HG02885 (cell line): ENCODE data around the gene RTN4RL1.
A peak's percentile ranks its signal among the peaks of the same experiment; 100 is the strongest.

Experiments used
- ATAC-seq: cut with Tn5 transposase; IDR thresholded peaks from one replicate; pipeline ENCODE4 v1.9.1; 2021; ENCODE audit warnings: mild to moderate bottlenecking; ENCODE audit not compliant: unreplicated experiment, poor library complexity

RTN4RL1 gene

GRCh38 chr17:2025220-2025621 lies at the start of gene RTN4RL1:
RTN4RL1 (minus strand) TSS chr17:2025334; CDS start chr17:2024865, 469 bp downstream.
- no peak for ATAC-seq

- no peak for ATAC-seq
Observed at GRCh38 chr17:2074919-2075318, 49.8 kb upstream of the RTN4RL1 start.

- no peak for ATAC-seq
Observed at GRCh38 chr17:2071455-2072281, 46.5 kb upstream of the RTN4RL1 start.

GRCh38 chr17:2071024-2071385 lies 45.9 kb upstream of the RTN4RL1 start:
- no peak for ATAC-seq

- peak; percentile 61 for ATAC-seq
Observed at GRCh38 chr17:2070241-2071023, 45.3 kb upstream of the RTN4RL1 start.

- ATAC-seq: no peak
Observed at GRCh38 chr17:2068519-2069051, 43.5 kb upstream of the RTN4RL1 start.

- ATAC-seq: no peak
Observed at GRCh38 chr17:2068031-2068518, 42.9 kb upstream of the RTN4RL1 start.

- no peak for ATAC-seq
Observed at GRCh38 chr17:2067608-2068024, 42.5 kb upstream of the RTN4RL1 start.

GRCh38 chr17:2067048-2067561 lies 42.0 kb upstream of the RTN4RL1 start:
- ATAC-seq: no peak

GRCh38 chr17:2065949-2066400 lies 40.8 kb upstream of the RTN4RL1 start:
- ATAC-seq: no peak

GRCh38 chr17:2064980-2065785 lies 40.0 kb upstream of the RTN4RL1 start:
- ATAC-seq: peak; percentile 43

GRCh38 chr17:2064520-2064971 lies 39.4 kb upstream of the RTN4RL1 start:
- ATAC-seq: no peak

- ATAC-seq: no peak
Observed at GRCh38 chr17:2064147-2064489, 39.0 kb upstream of the RTN4RL1 start.

GRCh38 chr17:2063261-2064146 lies 38.4 kb upstream of the RTN4RL1 start:
- no peak for ATAC-seq

GRCh38 chr17:2062571-2063183 lies 37.5 kb upstream of the RTN4RL1 start:
- ATAC-seq: no peak

GRCh38 chr17:2061441-2061958 lies 36.4 kb upstream of the RTN4RL1 start:
- no peak for ATAC-seq

GRCh38 chr17:2060681-2061440 lies 35.7 kb upstream of the RTN4RL1 start:
- ATAC-seq: no peak

- ATAC-seq: no peak
Observed at GRCh38 chr17:2060385-2060658, 35.2 kb upstream of the RTN4RL1 start.
